ENCODE data around the gene RPL19.
"Not testable (repeated sequence)": the region's sequence is repeated elsewhere in the genome, so short reads cannot be mapped to it uniquely, and the experiment has no call there.

The RPL19 gene

GRCh38 chr17:39239640-39240314 is 39.7 kb downstream of the RPL19 start:
- peak in 1 of 58 donors; percentile 35 for DNase-seq

GRCh38 chr17:39240631-39241030 is 40.5 kb downstream of the RPL19 start:
- no peak for DNase-seq

DNA sequence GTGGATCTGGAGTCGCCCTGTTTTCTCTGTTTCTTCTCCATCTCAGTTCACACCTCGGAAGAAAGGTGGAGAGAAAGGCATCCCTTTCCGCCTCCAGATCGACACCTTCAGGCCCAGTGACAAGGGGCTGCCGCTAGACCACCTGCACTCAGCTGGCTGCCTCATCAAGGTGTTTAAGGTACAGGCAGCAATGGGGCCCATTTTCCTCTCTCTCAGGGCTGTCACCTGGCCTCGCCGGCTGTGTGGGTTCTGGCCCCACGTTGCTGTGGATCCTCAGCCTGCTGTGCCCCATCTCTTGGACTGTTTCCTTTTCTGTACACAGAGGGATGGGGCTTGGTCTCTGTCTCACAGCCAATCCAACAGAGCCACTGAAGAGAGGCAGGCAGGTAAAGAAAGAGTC is 43.1 kb downstream of the RPL19 start:
- DNase-seq: no peak

- no peak for DNase-seq
These were observed 44.0 kb downstream of the RPL19 start for GRCh38 chr17:39244016-39244599.

DNA sequence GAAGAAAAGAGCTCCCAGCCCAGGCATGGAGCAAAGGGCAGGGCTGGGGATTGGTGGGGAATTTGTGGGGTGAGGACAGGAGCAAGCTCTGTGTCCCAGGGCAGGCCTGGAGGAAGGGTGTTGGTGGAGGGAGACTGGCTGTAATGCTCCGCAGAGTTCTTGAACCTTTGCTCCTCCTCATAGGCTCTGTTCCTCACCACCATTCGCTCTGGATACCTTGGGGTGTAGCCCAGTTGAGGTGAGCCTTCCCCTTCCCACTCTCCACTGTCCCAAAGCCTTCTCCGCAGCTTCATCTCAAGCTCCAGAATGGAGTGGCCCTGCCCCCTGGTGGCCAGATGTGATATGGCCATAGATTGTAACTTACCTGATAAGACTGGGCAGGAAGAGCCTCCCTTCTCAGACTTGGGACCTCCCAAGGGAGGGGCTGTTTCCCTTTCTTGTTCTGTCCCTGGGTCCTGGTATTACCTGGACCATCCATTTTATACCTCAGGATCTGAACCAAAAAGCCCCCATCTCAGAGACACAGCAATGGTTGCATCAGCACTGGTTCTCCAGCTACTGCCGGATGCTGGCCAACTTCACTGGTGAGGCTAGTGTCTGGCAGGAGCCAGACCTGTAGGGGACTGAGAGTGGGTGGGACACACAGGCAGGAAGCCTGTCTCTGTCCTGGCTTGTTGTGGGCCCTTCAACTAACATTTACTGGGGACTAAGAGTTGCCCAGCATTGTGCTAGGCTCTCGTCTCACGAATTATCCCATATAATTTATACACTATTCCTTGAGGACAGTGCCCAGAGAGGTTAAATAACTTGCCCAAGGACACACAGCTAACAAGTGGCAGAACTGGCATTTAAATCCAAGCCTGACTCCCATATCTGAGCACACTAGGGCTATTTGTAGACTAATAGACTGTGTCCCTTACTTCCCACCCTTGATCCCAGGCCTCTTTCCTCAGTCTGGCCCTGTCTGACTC is 44.8 kb downstream of the RPL19 start:
- peak in 54 of 58 donors; percentile 27 to 94 (median 65) for DNase-seq

- DNase-seq: no peak
These were observed 46.2 kb downstream of the RPL19 start for GRCh38 chr17:39246274-39246673.

DNA sequence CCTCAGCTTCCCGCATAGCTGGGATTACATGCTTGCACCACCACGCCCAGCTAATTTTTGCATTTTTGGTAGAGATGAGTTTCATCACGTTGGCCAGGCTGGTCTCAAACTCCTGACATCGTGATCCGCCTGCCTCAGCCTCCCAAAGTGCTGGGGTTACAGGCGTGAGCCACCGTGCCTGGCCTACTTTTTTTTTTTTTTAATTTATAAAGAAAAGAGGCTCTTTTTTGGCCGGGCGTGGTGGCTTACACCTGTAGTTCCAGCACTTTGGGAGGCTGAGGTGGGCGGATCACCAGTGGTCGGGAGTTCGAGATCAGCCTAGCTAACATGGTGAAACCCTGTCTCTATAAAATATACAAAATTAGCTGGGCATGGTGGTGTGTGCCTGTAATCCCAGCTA is 50.0 kb downstream of the RPL19 start:
- DNase-seq: not testable (repeated sequence)

DNA sequence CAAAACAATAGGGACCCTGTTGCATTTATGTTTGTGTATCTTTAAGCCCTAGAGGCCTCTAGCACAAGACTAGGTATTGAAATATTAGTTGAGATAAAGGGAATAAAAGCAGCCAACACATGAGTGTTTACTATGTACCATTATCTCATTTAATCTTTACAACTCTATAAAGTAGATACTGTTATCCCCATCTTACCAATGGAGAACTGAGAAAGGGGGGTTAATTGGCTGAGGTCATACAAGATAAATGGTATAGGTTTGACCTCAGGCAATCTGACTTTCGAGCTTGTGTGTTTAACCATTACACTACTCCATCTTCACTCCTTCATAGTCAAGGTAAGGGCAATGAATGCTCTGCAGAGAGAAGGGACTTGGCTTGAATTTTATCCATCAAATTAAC is 51.9 kb downstream of the RPL19 start:
- no peak for DNase-seq

- no peak for DNase-seq
These were observed 52.8 kb downstream of the RPL19 start for GRCh38 chr17:39252788-39253460.

Measured in anterior cingulate cortex (tissue), 58 donors.